IMR-90 (cell line): ENCODE results near the gene ZG16. TPM values are rescaled to one million over a fixed set of nuclear protein-coding genes. Genes with fewer than 3 reads are reported as not detected.

Experiments
- ATAC-seq: fragments of 200-7000 bp; cut with Tn5 transposase; 2 replicates; pipeline ENCODE4 v1.9.1; 2020; ENCODE audit warnings: low read depth, mild to moderate bottlenecking, moderate library complexity
- BruUV-seq: library from RNA; stranded (reverse); fragments of 400-500 nt; replicated peaks from 2 replicates; lab custom pipeline; 2021; lab: Mats Ljungman, UMichigan
- CTCF ChIA-PET: fragments of 300-600 bp; formaldehyde crosslinking; extraction: SDS; loops from one replicate; lab custom pipeline; 2021; ENCODE audit warnings: antibody characterized with exemption; lab: Yijun Ruan, JAX
- POLR2A ChIA-PET: fragments of 300-600 bp; sonication (Branson Sonifier 250); formaldehyde crosslinking; loops from one replicate; lab custom pipeline; 2022; ENCODE audit warnings: antibody characterized with exemption; ENCODE audit not compliant: unreplicated experiment; lab: Charles Lee
- DNase-seq: peaks from one replicate; pipeline ENCODE4 v3.0.0; 2013
- H2AFZ ChIP-seq: replicated peaks from 2 replicates; pipeline ENCODE3; 2013; ENCODE audit warnings: low read length, mild to moderate bottlenecking; ENCODE audit not compliant: poor library complexity
- H2AK5ac ChIP-seq: 2 replicates; pipeline ENCODE4 v1.6.1; 2013; ENCODE audit warnings: low read depth, low read length, inconsistent platforms
- H2AK9ac ChIP-seq: replicated peaks from 2 replicates; pipeline ENCODE3; 2013; ENCODE audit warnings: mild to moderate bottlenecking, low read depth, low read length, moderate library complexity; ENCODE audit not compliant: poor library complexity
- H2BK120ac ChIP-seq: 2 replicates; pipeline ENCODE4 v1.6.1; 2013; ENCODE audit warnings: low read depth, low read length, inconsistent platforms
- H2BK15ac ChIP-seq: 3 replicates; pipeline ENCODE4 v1.6.1; 2013; ENCODE audit warnings: low read depth, low read length, inconsistent platforms
- H2BK20ac ChIP-seq: 2 replicates; pipeline ENCODE4 v1.6.1; 2013; ENCODE audit warnings: low read depth, mild to moderate bottlenecking, inconsistent platforms, low read length, moderate library complexity
- H2BK5ac ChIP-seq: 2 replicates; pipeline ENCODE4 v1.6.1; 2013; ENCODE audit warnings: mild to moderate bottlenecking, low read depth, low read length, inconsistent platforms; ENCODE audit not compliant: poor library complexity, severe bottlenecking
- H3K14ac ChIP-seq: replicated peaks from 2 replicates; pipeline ENCODE4 v1.6.1; 2013; ENCODE audit warnings: low read depth, low read length, inconsistent platforms
- H3K18ac ChIP-seq: 2 replicates; pipeline ENCODE4 v1.6.1; 2013; ENCODE audit warnings: low read depth, low read length, control low read depth
- H3K23ac ChIP-seq: 2 replicates; pipeline ENCODE4 v1.6.1; 2013; ENCODE audit warnings: low read depth, low read length, inconsistent platforms
- H3K27ac ChIP-seq: 2 replicates; pipeline ENCODE4 v1.5.1; 2013; ENCODE audit warnings: mild to moderate bottlenecking, control low read depth, low read length; ENCODE audit not compliant: insufficient read depth
- H3K27me3 ChIP-seq: 2 replicates; pipeline ENCODE4 v1.6.1; 2013; ENCODE audit warnings: low read length; ENCODE audit not compliant: control insufficient read depth, insufficient read depth
- H3K36me3 ChIP-seq: 2 replicates; pipeline ENCODE4 v1.6.1; 2013; ENCODE audit warnings: low read length, mixed read lengths; ENCODE audit not compliant: control insufficient read depth, insufficient read depth
- H3K4ac ChIP-seq: 2 replicates; pipeline ENCODE4 v1.6.1; 2013; ENCODE audit warnings: low read depth, low read length, inconsistent platforms
- H3K4me1 ChIP-seq: 2 replicates; pipeline ENCODE4 v1.6.1; 2013; ENCODE audit warnings: low read length, mixed read lengths; ENCODE audit not compliant: control insufficient read depth, insufficient read depth
- H3K4me2 ChIP-seq: 2 replicates; pipeline ENCODE4 v1.6.1; 2013; ENCODE audit warnings: low read depth, mild to moderate bottlenecking, control low read depth, low read length, moderate library complexity
- H3K4me3 ChIP-seq: 2 replicates; pipeline ENCODE4 v1.5.1; 2013; ENCODE audit warnings: low read depth, mild to moderate bottlenecking, control low read depth, low read length, moderate library complexity; ENCODE audit not compliant: insufficient read depth
- H3K56ac ChIP-seq: 2 replicates; pipeline ENCODE4 v1.6.1; 2013; ENCODE audit warnings: low read length, inconsistent platforms; ENCODE audit not compliant: insufficient read depth; ENCODE audit errors: extremely low read depth
- H3K79me1 ChIP-seq, 2 experiments: 2 replicates each; pipeline ENCODE4 v1.6.1; 2013; ENCODE audit warnings: low read length in 2 of 2, inconsistent platforms in 1 of 2, low read depth in 1 of 2
- H3K9ac ChIP-seq: 2 replicates; pipeline ENCODE4 v1.6.1; 2013; ENCODE audit warnings: low read depth, low read length, control low read depth
- H3K9me1 ChIP-seq: 2 replicates; pipeline ENCODE4 v1.6.1; 2013; ENCODE audit warnings: low read length, inconsistent platforms; ENCODE audit not compliant: insufficient read depth
- H3K9me3 ChIP-seq: 2 replicates; pipeline ENCODE4 v1.6.1; 2013; ENCODE audit warnings: low read length; ENCODE audit not compliant: control insufficient read depth, insufficient read depth
- H4K20me1 ChIP-seq: 2 replicates; pipeline ENCODE4 v1.6.1; 2013; ENCODE audit warnings: low read length, inconsistent platforms; ENCODE audit not compliant: insufficient read depth
- H4K5ac ChIP-seq: 2 replicates; pipeline ENCODE4 v1.6.1; 2013; ENCODE audit warnings: mild to moderate bottlenecking, low read depth, low read length, control low read depth
- H4K8ac ChIP-seq, 2 experiments: 2 replicates each; pipeline ENCODE4 v1.6.1; 2013; ENCODE audit warnings: low read depth in 2 of 2, low read length in 2 of 2, control low read depth in 1 of 2, inconsistent platforms in 1 of 2
- H4K91ac ChIP-seq: 2 replicates; pipeline ENCODE4 v1.6.1; 2013; ENCODE audit warnings: low read depth, low read length, inconsistent platforms; ENCODE audit not compliant: insufficient read depth
- BHLHE40 ChIP-seq: fragments of 150-350 bp; IDR thresholded peaks from 2 replicates; pipeline ENCODE4 v1.6.1; 2016; ENCODE audit warnings: mild to moderate bottlenecking, low read depth, low read length
- CEBPB ChIP-seq: IDR thresholded peaks from 2 replicates; pipeline ENCODE4 v1.6.1; 2012; ENCODE audit warnings: low read depth, low read length, improper control_type of control experiment
- CHD1 ChIP-seq: IDR thresholded peaks from 2 replicates; pipeline ENCODE4 v1.6.1; 2012; ENCODE audit warnings: low read depth, low read length, improper control_type of control experiment
- CTCF ChIP-seq: conservative IDR thresholded peaks from 2 replicates; pipeline ENCODE4 v1.5.1; 2012; ENCODE audit warnings: mild to moderate bottlenecking, low read depth, low read length, improper control_type of control experiment
- ELK1 ChIP-seq: fragments of 150-350 bp; IDR thresholded peaks from 2 replicates; pipeline ENCODE4 v1.6.1; 2016; ENCODE audit warnings: low read depth, mild to moderate bottlenecking, low read length, moderate library complexity, borderline replicate concordance
- FOS ChIP-seq: fragments of 150-350 bp; IDR thresholded peaks from 2 replicates; pipeline ENCODE4 v1.6.1; 2016; ENCODE audit warnings: low read depth, low read length
- MAFK ChIP-seq: IDR thresholded peaks from 2 replicates; pipeline ENCODE4 v1.6.1; 2012; ENCODE audit warnings: low read depth, low read length, improper control_type of control experiment
- MAZ ChIP-seq: IDR thresholded peaks from 2 replicates; pipeline ENCODE4 v1.6.1; 2012; ENCODE audit warnings: low read depth, mild to moderate bottlenecking, low read length, improper control_type of control experiment, moderate library complexity, borderline replicate concordance
- MXI1 ChIP-seq: IDR thresholded peaks from 2 replicates; pipeline ENCODE4 v1.6.1; 2012; ENCODE audit warnings: low read depth, mild to moderate bottlenecking, low read length, moderate library complexity, borderline replicate concordance
- NFE2L2 ChIP-seq: fragments of 150-350 bp; IDR thresholded peaks from 2 replicates; pipeline ENCODE4 v1.6.1; 2016; ENCODE audit warnings: low read depth, mild to moderate bottlenecking, low read length
- POLR2A ChIP-seq: IDR thresholded peaks from 2 replicates; pipeline ENCODE4 v1.6.1; 2012; ENCODE audit warnings: mild to moderate bottlenecking, low read depth, low read length
- RCOR1 ChIP-seq: IDR thresholded peaks from 2 replicates; pipeline ENCODE4 v1.6.1; 2012; ENCODE audit warnings: mild to moderate bottlenecking, low read length, improper control_type of control experiment; ENCODE audit not compliant: insufficient replicate concordance
- RFX5 ChIP-seq: IDR thresholded peaks from 2 replicates; pipeline ENCODE4 v1.8.0; 2012; ENCODE audit warnings: low read depth, mild to moderate bottlenecking, low read length, moderate library complexity
- SMC3 ChIP-seq: fragments of 150-350 bp; IDR thresholded peaks from 2 replicates; pipeline ENCODE4 v1.6.1; 2016; ENCODE audit warnings: low read depth, mild to moderate bottlenecking, antibody characterized with exemption, low read length, moderate library complexity
- USF2 ChIP-seq: fragments of 150-350 bp; IDR thresholded peaks from 2 replicates; pipeline ENCODE4 v1.6.1; 2017; ENCODE audit warnings: mild to moderate bottlenecking, antibody characterized with exemption, low read length, low read depth
- WGBS, 2 experiments: methylation state at CpG; one replicate each; pipeline versions ENCODE4 v1.1.5 to v1.1.7; 2013; ENCODE audit warnings: missing lambda C conversion rate in 2 of 2; ENCODE audit not compliant: insufficient read length in 1 of 2; ENCODE audit errors: extremely low coverage in 2 of 2; 5-methylcytosine and 5-hydroxymethylcytosine counted together
- dilution Hi-C: fragments of 300-500 bp; cut with HindIII; formaldehyde crosslinking; loops from one replicate; pipeline ENCODE4 v1.14.3; 2018; ENCODE audit warnings: low sequenced_read_pairs; ENCODE audit not compliant: unreplicated experiment
- in situ Hi-C: fragments of 300-500 bp; cut with MboI; formaldehyde crosslinking; loops from 3 replicates; pipeline ENCODE4 v1.14.3; 2019; ENCODE audit warnings: low sequenced_read_pairs, inconsistent platforms, mixed read lengths
- intact Hi-C: fragments of 100-400 bp; cut with micrococcal nuclease; formaldehyde crosslinking; loops from 2 replicates; pipeline ENCODE4 v1.10.0; 2022
- polyA plus RNA-seq, 3 experiments: library from polyadenylated mRNA; depleted of rRNA; stranded (reverse); fragments of >200 nt; gene quantifications; 2 replicates each; pipeline ENCODE4 v1.2.3, GENCODE V29; 2012; ENCODE audit warnings: low replicate concordance in 1 of 3
- total RNA-seq: library from RNA; depleted of rRNA; stranded (reverse); fragments of >200 nt; gene quantifications from 2 replicates; pipeline ENCODE4 v1.2.3, GENCODE V29; 2012

The ZG16 gene
- total and polyA plus RNA-seq, 2 of the 4 experiments (the other 2 are of a cell fraction): not detected

- Histone ChIP-seq H3K9me3 (peaks cover 2% of the 10 kb centered on the region; the same call in 1 of the 2 replicates), H3K9me1 (no peaks in the 10 kb centered on the region), H4K8ac (no peak overlapping the region), H2AFZ (no peak overlapping the region), H3K14ac (no peak overlapping the region), H4K91ac (no peak overlapping the region), H2BK5ac (no peak overlapping the region), H4K5ac (no peak overlapping the region), H3K4me3 (no peak overlapping the region), H3K56ac (no peak overlapping the region), H2AK9ac (no peak overlapping the region), H3K18ac (no peak overlapping the region), H3K27me3 (peaks cover 29% of the 10 kb centered on the region), H3K36me3 (no peaks in the 10 kb centered on the region), H3K23ac (no peak overlapping the region), H2AK5ac (no peak overlapping the region), H2BK20ac (no peak overlapping the region), H2BK15ac (no peak overlapping the region), H2BK120ac (no peak overlapping the region), H3K79me1 (no peaks in the 10 kb centered on the region), H4K20me1 (no peaks in the 10 kb centered on the region), H3K27ac (no peak overlapping the region), H3K4me1 (no peaks in the 10 kb centered on the region), H3K9ac (no peak overlapping the region), H3K4ac (no peak overlapping the region), H3K4me2 (no peak overlapping the region)
- intact Hi-C loops (loop anchor here (10.0 kb wide), 1 partner anchor 47 kb away; no protein-coding TSS in a partner anchor), dilution Hi-C loops (no loop called here), in situ Hi-C loops (no loop called here)
- DNase-seq (no peak), ATAC-seq (no peak)
- 53% methylated on average over 4 of the region's 5 CpGs; no CpG with 5 or more reads in 1 of the 2 experiments for WGBS, 2 experiments
- CTCF ChIA-PET: no interaction called here
- no peak for TF ChIP-seq CTCF
- no peak for TF ChIP-seq MAFK
- TF ChIP-seq USF2: no peak
- TF ChIP-seq FOS: no peak
- TF ChIP-seq NFE2L2: no peak
- no peak for TF ChIP-seq CHD1
- no peak for TF ChIP-seq CEBPB
- no peak for TF ChIP-seq MXI1
- no peak for TF ChIP-seq MAZ
- no peak for TF ChIP-seq POLR2A
- no peak for TF ChIP-seq RFX5
- no peak for TF ChIP-seq BHLHE40
- TF ChIP-seq RCOR1: no peak
- no peak for TF ChIP-seq ELK1
- no peak for TF ChIP-seq SMC3
- no TSS peak for BruUV-seq
- POLR2A ChIA-PET: no interaction called here
Measured at GRCh38 chr16:29737713-29738112, 40.3 kb upstream of the ZG16 start.
